Ovary (tissue), 3 donors: ENCODE measurements around the gene ACVR1C.

Experiments used
- EP300 ChIP-seq: sonication (generic); formaldehyde crosslinking; IDR thresholded peaks from one replicate; pipeline ENCODE4 v1.6.1; 2017; ENCODE audit warnings: antibody characterized with exemption
- TF ChIP-seq, protein P1 (sequence below), 3 donors: fragments of 450-650 bp in 2 of 3; fragments of 200-600 bp in 1 of 3; IDR thresholded peaks; one replicate each; pipeline versions ENCODE4 v1.5.1 to v1.8.0; 2016 to 2022; ENCODE audit warnings: antibody characterized with exemption in 3 of 3, mild to moderate bottlenecking in 1 of 3
- donor health status: DM: no; HTN: no; CAD: no.

DNA sequence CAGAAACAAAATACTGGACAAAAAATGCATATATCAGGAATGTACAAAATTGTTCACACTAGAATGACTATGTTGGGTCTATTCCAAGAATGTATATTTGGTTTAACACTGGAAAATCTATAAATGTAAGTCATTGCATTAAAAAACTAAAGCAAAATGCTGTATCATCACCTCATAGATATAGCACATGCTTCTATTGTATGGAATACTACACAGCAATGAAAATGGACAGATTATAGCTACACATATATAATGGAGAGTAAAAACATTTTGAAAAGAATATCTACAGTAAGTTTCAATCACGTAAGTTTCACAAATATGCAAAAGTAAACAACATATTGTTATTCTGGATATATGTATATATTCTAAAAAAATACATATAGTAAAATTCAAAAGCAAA, 91.8 kb downstream of the ACVR1C start:
- TF ChIP-seq, protein P1, sequence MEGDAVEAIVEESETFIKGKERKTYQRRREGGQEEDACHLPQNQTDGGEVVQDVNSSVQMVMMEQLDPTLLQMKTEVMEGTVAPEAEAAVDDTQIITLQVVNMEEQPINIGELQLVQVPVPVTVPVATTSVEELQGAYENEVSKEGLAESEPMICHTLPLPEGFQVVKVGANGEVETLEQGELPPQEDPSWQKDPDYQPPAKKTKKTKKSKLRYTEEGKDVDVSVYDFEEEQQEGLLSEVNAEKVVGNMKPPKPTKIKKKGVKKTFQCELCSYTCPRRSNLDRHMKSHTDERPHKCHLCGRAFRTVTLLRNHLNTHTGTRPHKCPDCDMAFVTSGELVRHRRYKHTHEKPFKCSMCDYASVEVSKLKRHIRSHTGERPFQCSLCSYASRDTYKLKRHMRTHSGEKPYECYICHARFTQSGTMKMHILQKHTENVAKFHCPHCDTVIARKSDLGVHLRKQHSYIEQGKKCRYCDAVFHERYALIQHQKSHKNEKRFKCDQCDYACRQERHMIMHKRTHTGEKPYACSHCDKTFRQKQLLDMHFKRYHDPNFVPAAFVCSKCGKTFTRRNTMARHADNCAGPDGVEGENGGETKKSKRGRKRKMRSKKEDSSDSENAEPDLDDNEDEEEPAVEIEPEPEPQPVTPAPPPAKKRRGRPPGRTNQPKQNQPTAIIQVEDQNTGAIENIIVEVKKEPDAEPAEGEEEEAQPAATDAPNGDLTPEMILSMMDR (IDR thresholded peaks at IDR 0.05) = no peak
- no peak for TF ChIP-seq EP300
